Measurements from ENCODE around the gene MRPS33. TPM values are rescaled to one million over a fixed set of nuclear protein-coding genes. Genes with fewer than 3 reads are reported as not detected.

Gene MRPS33
- total and polyA plus RNA-seq, 2 of the 13 experiments (the other 11 are each of a cell fraction or from before 2014, with no cell fraction given), result 50.9 to 91.0 TPM

DNA sequence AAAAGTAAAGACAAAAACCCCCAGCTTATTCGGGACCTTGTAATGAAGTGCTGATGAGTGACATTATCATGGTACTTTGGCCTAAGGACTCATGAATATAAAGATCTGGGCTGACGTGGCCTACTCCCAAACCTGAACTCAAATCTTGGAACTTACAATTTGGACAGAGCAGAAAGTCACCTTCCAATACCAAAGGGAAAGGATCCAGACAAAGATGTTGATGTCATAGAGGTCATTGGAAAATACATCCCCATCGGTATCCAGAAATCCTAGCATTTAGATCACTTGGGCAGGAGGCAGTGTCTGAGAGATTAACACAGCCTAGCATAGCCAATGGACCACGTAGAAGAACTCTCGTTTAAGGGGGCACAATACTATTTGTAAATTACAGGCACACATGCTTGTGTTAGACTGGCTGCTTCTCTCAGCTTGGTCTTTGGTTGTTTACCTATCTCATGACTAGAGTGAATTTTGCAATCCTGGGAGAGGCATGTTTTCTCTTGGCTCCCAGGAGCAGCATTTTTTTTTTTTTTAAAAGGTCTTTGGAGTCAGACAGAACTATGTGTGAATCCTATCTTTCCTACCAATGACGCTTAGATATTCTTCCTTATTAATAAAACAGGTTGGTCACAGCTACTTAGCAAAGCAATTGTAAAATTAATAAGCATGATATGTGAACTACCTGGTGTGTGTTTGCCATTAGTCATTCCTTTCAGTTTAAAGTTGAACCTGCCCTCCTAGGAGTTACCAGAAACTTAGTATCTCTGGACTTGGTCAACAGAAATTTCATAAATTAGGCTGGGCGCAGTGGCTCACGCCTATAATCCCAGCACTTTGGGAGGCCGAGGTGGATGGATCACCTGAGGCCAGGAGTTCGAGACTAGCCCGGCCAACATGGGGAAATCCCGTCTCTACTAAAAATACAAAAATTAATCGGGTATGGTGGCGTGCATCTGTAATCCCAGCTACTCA, 27.8 kb upstream of the MRPS33 start (continued):
- TF ChIP-seq, protein P1, sequence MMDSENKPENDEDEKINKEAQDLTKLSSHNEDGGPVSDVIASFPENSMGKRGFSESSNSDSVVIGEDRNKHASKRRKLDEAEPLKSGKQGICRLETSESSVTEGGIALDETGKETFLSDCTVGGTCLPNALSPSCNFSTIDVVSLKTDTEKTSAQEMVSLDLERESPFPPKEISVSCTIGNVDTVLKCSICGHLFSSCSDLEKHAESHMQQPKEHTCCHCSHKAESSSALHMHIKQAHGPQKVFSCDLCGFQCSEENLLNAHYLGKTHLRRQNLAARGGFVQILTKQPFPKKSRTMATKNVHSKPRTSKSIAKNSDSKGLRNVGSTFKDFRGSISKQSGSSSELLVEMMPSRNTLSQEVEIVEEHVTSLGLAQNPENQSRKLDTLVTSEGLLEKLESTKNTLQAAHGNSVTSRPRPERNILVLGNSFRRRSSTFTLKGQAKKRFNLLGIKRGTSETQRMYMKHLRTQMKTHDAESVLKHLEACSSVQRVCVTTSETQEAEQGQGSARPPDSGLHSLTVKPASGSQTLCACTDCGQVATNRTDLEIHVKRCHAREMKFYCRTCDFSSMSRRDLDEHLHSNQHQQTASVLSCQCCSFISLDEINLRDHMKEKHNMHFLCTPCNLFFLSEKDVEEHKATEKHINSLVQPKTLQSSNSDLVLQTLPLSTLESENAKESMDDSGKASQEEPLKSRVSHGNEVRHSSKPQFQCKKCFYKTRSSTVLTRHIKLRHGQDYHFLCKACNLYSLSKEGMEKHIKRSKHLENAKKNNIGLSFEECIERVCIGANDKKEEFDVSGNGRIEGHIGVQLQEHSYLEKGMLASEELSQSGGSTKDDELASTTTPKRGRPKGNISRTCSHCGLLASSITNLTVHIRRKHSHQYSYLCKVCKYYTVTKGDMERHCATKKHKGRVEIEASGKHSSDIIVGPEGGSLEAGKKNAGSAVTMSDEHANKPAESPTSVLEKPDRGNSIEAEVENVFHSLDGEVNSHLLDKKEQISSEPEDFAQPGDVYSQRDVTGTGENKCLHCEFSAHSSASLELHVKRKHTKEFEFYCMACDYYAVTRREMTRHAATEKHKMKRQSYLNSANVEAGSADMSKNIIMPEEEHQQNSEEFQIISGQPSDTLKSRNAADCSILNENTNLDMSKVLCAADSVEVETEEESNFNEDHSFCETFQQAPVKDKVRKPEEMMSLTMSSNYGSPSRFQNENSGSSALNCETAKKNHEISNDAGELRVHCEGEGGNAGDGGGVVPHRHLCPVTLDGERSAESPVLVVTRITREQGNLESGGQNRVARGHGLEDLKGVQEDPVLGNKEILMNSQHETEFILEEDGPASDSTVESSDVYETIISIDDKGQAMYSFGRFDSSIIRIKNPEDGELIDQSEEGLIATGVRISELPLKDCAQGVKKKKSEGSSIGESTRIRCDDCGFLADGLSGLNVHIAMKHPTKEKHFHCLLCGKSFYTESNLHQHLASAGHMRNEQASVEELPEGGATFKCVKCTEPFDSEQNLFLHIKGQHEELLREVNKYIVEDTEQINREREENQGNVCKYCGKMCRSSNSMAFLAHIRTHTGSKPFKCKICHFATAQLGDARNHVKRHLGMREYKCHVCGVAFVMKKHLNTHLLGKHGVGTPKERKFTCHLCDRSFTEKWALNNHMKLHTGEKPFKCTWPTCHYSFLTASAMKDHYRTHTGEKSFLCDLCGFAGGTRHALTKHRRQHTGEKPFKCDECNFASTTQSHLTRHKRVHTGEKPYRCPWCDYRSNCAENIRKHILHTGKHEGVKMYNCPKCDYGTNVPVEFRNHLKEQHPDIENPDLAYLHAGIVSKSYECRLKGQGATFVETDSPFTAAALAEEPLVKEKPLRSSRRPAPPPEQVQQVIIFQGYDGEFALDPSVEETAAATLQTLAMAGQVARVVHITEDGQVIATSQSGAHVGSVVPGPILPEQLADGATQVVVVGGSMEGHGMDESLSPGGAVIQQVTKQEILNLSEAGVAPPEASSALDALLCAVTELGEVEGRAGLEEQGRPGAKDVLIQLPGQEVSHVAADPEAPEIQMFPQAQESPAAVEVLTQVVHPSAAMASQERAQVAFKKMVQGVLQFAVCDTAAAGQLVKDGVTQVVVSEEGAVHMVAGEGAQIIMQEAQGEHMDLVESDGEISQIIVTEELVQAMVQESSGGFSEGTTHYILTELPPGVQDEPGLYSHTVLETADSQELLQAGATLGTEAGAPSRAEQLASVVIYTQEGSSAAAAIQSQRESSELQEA (CRISPR knock-in tag; IDR thresholded peaks at IDR 0.05; ENCODE audit: not compliant biosample characterization), result no peak
- TF ChIP-seq RELA (CRISPR knock-in tag; IDR thresholded peaks at IDR 0.05), result no peak
- no peak for TF ChIP-seq ZNF773 (CRISPR knock-in tag; IDR thresholded peaks at IDR 0.05; ENCODE audit: borderline replicate concordance)
- TF ChIP-seq, protein P2, sequence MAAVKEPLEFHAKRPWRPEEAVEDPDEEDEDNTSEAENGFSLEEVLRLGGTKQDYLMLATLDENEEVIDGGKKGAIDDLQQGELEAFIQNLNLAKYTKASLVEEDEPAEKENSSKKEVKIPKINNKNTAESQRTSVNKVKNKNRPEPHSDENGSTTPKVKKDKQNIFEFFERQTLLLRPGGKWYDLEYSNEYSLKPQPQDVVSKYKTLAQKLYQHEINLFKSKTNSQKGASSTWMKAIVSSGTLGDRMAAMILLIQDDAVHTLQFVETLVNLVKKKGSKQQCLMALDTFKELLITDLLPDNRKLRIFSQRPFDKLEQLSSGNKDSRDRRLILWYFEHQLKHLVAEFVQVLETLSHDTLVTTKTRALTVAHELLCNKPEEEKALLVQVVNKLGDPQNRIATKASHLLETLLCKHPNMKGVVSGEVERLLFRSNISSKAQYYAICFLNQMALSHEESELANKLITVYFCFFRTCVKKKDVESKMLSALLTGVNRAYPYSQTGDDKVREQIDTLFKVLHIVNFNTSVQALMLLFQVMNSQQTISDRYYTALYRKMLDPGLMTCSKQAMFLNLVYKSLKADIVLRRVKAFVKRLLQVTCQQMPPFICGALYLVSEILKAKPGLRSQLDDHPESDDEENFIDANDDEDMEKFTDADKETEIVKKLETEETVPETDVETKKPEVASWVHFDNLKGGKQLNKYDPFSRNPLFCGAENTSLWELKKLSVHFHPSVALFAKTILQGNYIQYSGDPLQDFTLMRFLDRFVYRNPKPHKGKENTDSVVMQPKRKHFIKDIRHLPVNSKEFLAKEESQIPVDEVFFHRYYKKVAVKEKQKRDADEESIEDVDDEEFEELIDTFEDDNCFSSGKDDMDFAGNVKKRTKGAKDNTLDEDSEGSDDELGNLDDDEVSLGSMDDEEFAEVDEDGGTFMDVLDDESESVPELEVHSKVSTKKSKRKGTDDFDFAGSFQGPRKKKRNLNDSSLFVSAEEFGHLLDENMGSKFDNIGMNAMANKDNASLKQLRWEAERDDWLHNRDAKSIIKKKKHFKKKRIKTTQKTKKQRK (IDR thresholded peaks at IDR 0.05; ENCODE audit: low read length), result no peak
- TF ChIP-seq HIVEP1 (CRISPR knock-in tag; IDR thresholded peaks at IDR 0.05), result no peak
- no peak for TF ChIP-seq ZMYM4 (CRISPR knock-in tag; IDR thresholded peaks at IDR 0.05)
- TF ChIP-seq, protein P3, sequence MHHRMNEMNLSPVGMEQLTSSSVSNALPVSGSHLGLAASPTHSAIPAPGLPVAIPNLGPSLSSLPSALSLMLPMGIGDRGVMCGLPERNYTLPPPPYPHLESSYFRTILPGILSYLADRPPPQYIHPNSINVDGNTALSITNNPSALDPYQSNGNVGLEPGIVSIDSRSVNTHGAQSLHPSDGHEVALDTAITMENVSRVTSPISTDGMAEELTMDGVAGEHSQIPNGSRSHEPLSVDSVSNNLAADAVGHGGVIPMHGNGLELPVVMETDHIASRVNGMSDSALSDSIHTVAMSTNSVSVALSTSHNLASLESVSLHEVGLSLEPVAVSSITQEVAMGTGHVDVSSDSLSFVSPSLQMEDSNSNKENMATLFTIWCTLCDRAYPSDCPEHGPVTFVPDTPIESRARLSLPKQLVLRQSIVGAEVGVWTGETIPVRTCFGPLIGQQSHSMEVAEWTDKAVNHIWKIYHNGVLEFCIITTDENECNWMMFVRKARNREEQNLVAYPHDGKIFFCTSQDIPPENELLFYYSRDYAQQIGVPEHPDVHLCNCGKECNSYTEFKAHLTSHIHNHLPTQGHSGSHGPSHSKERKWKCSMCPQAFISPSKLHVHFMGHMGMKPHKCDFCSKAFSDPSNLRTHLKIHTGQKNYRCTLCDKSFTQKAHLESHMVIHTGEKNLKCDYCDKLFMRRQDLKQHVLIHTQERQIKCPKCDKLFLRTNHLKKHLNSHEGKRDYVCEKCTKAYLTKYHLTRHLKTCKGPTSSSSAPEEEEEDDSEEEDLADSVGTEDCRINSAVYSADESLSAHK (CRISPR knock-in tag; IDR thresholded peaks at IDR 0.05; ENCODE audit: borderline replicate concordance), result no peak
- peak; percentile 42; the same call in 1 of the 2 replicates for TF ChIP-seq ELF3 (CRISPR knock-in tag; IDR thresholded peaks at IDR 0.05)
- no peak for TF ChIP-seq SUZ12 (IDR thresholded peaks at IDR 0.05; ENCODE audit: low read depth, low read length)
- TF ChIP-seq FOXP1 (IDR thresholded peaks at IDR 0.05), result peak; percentile 24; the same call in 1 of the 2 replicates
- peak; percentile 77 for TF ChIP-seq FOXP1 (CRISPR knock-in tag; IDR thresholded peaks at IDR 0.05)
- no peak for TF ChIP-seq ZNF20 (CRISPR knock-in tag; IDR thresholded peaks at IDR 0.05)
- no peak for TF ChIP-seq ZNF224 (CRISPR knock-in tag; IDR thresholded peaks at IDR 0.05)
- no peak for TF ChIP-seq HNRNPLL (IDR thresholded peaks at IDR 0.05; ENCODE audit: low read depth, low read length, poor library complexity, severe bottlenecking)
- no peak for TF ChIP-seq BRCA1 (CRISPR knock-in tag; IDR thresholded peaks at IDR 0.05)
- TF ChIP-seq ZNF644 (CRISPR knock-in tag; IDR thresholded peaks at IDR 0.05; ENCODE audit: low read depth), result peak; percentile 52

Measured in HepG2 (cell line).